Measurements from ENCODE around the gene PPP2R5E.

GRCh38 chr14:63375769-63376168, 167.4 kb downstream of the PPP2R5E start:
- TF ChIP-seq CTCF (IDR thresholded peaks at IDR 0.05) (no peak), EZH2 (IDR thresholded peaks at IDR 0.05) (no peak)
